HG02943 (cell line): Measurements from ENCODE around the gene SPATA31E1.
"Not testable (repeated sequence)": the region's sequence is repeated elsewhere in the genome, so short reads cannot be mapped to it uniquely, and the experiment has no call there.

Experiments
- ATAC-seq: cut with Tn5 transposase; IDR thresholded peaks from one replicate; pipeline ENCODE4 v1.9.1; 2021; ENCODE audit warnings: mild to moderate bottlenecking, low read depth, moderate library complexity; ENCODE audit not compliant: unreplicated experiment

The SPATA31E1 gene

DNA sequence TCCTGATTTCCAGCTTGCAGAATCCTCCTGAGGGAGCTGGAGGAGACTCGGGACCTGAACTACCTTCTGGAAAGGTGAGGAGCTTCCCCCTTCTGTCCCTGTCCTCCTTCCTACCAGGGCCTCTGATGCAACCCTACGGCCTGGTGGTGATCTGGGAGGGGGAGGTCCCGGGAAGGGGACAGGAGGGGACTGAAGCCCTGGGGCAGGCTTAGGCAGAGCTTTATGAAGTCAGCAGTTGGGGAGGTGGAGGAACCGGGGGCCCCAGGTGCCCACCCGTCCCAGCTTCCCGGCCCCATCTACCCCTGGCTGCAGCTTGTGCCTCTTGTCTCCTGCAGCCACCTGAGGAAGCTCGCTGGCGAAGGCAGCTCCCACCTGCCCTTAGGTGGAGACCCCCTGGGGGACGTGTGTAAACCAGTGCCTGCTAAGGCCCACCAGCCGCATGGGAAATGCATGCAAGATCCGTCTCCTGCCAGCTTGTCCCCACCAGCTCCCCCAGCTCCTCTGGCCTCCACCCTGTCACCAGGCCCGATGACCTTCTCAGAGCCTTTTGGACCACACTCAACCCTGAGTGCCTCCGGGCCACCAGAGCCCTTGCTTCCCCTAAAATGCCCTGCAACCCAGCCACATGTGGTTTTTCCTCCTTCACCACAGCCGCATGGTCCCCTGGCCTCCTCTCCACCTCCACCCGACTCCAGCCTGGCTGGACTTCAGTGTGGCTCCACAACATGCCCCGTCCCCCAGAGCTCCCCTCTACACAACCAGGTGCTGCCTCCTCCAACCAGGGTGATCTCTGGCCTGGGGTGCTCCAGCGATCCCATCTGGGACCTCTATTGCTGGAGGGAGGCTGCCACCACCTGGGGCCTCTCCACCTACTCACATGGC is 2.1 kb downstream of the SPATA31E1 start:
- no peak for ATAC-seq

DNA sequence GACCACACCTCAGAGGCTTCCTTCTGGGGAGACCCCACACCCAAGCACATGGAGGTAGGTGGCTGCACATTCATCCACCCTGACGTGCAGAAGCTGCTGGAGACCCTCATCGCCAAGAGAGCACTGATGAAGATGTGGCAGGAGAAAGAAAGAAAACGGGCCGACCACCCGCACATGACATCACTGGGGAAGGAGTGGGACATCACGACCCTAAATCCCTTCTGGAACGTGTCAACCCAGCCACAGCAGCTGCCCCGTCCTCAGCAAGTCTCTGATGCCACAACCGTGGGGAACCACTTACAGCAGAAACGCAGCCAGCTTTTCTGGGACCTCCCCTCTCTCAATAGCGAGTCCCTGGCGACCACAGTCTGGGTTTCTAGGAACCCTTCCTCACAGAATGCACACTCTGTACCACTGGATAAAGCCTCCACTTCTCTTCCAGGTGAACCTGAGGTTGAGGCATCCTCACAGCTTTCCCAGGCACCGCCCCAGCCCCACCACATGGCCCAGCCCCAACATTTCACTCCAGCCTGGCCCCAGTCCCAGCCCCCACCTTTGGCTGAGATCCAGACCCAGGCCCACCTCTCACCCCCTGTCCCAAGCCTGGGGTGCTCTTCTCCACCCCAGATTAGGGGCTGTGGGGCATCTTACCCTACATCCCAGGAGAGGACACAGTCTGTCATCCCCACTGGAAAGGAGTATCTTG is 3.0 kb downstream of the SPATA31E1 start:
- no peak for ATAC-seq

GRCh38 chr9:87886210-87886932 is 3.7 kb downstream of the SPATA31E1 start:
- no peak for ATAC-seq

DNA sequence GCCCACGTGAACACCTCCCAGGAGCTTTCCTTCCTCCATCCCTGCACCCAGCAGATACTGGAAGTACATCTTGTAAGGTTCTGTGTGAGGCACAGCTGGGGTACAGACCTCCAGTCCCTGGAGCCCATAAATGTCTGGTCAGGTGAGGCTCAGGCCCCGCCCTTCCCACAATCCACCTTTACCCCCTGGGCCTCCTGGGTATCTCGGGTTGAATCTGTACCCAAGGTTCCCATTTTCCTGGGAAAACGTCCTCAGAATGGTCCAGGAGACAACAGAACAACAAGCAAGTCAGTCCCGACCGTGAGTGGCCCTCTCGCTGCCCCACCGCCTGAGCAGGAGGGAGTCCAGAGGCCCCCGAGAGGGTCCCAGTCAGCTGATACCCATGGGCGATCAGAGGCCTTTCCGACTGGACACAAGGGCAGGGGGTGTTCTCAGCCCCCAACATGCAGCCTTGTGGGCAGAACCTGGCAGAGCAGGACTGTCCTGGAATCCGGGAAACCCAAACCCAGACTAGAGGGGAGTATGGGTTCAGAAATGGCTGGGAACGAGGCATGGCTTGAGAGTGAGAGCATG is 4.3 kb downstream of the SPATA31E1 start:
- ATAC-seq = no peak

GRCh38 chr9:87887661-87888480 is 5.2 kb downstream of the SPATA31E1 start:
- no peak for ATAC-seq

GRCh38 chr9:87888501-87888900 is 5.8 kb downstream of the SPATA31E1 start:
- no peak for ATAC-seq

DNA sequence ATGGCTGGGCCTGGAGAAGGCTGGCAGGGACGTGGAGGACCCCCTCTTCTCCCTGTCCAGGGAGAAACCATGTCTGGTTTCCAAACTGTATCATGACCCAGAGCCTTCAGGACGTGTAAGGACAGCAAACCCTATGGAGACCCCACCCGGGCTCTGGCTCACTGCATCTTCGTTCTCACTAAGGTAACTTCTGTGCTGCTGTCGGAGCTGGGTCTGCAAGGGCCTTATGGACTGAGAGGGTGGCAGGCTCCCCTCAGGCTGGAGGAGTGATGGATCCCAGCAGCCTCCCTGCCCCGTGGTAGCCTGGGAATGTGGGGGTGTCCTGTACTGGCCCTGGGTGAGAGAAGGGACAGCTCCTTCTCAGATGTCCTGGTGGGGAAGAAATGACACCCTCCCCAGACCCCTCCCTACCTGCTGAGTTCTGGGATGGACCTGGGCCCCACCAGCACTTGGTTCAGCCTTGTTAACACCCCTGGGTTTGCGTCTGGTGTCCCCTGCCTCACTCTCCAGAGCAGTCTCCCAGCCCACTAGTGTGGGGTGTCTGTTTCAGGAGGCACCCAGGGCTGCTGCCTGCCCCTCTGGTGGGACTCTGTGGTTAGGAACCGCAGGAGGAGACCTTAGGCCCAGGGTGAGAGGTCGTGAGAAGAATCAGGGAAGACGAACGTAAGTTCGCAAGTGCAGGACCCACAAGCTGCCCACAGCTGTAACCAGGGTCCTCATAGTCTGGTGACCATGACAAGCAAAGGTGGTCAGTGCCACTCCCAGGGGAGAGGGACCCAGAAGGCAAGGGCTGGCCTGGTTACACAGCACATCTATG is 6.6 kb downstream of the SPATA31E1 start:
- ATAC-seq = no peak

DNA sequence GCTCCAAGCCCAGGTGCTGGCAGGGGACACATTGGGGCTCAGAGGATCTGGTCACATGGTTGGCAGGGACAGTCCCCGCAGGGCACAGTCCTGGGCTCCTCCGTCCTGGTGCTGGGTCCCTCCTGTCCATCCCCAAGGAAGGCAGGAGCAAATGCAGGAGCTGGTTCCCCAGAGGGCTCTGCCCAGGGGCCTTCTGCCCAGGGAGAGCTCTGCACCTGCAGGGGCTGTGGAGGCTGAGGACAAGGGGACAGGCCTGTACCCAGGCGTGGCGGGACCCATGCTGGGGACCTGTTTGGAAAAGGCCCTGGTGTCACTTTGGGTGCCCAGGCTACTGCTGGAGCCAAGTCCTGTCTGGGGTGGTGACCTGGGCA is 7.2 kb downstream of the SPATA31E1 start:
- no peak for ATAC-seq

DNA sequence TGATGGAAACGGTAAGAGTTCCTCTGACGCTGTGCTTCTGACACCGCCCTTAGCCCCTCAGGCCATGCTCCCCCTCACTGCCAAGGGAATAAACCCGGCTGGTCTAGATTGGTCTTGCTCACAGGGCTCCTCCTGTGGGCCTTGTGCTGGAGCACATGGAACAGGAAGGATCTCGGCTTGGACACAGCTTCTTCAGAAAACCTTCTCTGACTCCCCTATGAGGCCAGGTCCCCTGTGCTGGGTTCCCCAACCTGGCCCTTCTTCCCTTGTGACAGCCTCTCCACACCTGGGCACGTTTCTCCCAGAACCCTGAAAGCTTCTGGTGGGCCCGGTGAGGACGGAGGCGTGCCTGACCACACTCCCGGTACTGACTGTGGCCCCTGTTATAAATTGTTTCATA is 8.2 kb downstream of the SPATA31E1 start:
- no peak for ATAC-seq

DNA sequence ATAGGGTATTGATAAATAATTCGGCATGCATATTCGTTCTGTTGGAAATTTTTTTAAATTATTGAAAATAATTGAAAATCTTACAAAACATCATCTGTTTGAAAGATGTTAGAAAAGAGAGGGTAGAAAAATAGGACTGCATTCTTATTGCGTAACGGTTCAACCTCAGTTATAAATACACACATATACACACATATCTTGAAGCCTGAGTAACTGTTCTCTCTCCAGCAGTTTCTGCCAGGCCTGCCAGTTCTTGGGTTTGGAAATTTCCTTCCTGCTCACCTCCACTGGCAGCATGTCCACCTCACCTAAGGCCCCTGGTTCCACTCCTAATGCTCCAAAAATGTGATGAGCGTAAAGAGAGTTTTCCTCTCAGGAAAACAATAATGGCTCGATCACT is 9.1 kb downstream of the SPATA31E1 start:
- ATAC-seq = no peak

DNA sequence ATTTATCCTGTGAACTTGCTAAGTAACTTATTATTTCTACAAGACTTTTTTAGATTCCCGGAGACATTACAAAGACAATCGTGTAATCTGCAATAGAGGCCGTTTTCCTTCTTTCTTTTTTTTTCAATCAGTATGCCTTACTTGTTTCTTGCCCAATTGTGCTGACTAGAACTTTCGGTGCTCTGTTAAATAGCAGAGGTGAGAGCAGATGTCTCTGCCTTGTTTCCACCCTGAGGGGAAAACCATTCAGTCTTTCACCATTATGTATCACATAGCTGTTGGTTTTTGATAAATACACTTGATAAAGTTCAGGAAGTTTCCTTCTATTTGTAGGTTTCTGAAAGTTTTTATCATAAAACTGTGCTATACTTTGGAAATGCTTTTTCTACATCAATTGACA is 10.3 kb downstream of the SPATA31E1 start:
- ATAC-seq = no peak

GRCh38 chr9:87894998-87895625 is 12.4 kb downstream of the SPATA31E1 start:
- no peak for ATAC-seq

- no peak for ATAC-seq
These were observed 14.2 kb downstream of the SPATA31E1 start for GRCh38 chr9:87896891-87897290.

GRCh38 chr9:87898151-87898550 is 15.5 kb downstream of the SPATA31E1 start:
- ATAC-seq = no peak

DNA sequence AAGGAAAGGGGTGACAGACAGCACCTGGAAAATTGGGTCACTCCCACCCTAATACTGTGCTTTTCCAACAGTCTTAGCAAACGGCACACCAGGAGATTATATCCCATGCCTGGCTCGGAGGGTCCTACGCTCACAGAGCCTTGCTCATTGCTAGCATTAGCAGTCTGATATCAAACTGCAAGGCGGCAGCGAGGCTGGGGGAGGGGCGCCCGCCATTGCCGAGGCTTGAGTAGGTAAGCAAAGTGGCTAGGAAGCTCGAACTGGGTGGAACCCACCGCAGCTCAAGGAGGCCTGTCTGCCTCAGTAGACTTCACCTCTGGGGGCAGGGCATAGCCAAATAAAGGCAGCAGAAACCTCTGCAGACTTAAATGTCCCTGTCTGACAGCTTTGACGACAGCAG is 19.7 kb downstream of the SPATA31E1 start:
- not testable (repeated sequence) for ATAC-seq

DNA sequence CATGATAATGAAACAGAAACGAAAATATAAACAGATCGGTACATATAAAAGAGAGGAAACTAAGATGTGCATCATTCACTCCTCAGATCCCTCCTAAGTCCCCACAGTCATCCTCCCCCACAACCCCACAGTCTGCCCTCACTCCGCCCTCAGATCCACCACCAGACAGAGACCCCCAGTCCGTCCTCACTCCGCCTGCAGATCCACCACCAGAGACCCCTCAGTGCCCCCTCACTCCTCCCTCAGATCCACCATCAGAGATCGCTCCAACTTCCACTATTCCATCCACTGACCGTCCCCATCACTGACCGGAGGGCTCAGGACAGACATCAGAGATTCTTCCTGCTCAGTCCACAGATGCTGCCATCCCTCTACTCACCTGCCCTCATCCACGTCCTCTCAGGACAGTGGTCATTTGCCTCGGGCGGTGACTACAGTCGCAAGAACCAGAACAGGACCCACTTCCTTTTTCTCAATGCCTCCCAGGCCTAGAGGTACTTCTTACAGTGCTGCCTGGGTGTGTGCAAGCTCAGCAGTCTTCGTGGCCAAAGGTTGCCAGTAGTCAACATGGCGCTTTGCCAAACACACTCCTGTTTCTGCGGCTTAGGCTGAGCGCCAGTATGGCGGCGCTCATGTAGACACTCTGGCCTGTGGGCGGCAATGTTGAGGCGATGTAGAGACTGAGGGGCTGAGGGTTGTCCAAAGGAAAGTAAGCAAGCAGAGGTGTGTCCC is 26.8 kb downstream of the SPATA31E1 start:
- ATAC-seq = no peak

- ATAC-seq = no peak
These were observed 28.1 kb downstream of the SPATA31E1 start for GRCh38 chr9:87910821-87911220.

DNA sequence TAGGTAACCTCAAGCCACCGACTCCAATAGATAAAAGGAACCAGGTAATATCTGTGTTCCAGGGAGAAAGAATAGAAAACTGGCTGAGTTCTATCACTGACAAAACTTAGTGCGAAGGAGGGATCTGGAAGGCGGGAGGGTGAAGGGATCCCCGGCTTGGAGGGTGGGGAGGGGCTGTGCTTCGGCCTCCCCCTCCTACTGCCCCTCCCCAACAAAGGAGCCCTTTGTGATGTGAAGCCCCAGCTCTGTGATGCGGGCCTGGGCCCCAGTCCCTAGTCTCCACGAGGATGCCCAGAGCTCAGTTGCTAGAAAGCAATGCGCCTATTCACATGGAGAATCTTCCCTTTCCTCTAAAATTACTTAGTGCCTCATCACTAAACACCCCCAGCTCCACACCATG is 35.0 kb downstream of the SPATA31E1 start, which contains the start of gene SPATA31C1:
Gene SPATA31C1 (plus strand): TSS at position 301 of the 400 bp plus-strand sequence.
- ATAC-seq = not testable (repeated sequence)
